ENCODE data around the gene PACSIN1.

PACSIN1 gene

GRCh38 chr6:34523441-34524206 lies 57.7 kb downstream of the PACSIN1 start:
- H2AFZ ChIP-seq (ENCODE audit: low read depth, low read length): no peak overlapping the region
- H3K79me2 ChIP-seq (ENCODE audit: low read length): no peaks in the 10 kb centered on the region
- peaks cover 10% of the 10 kb centered on the region for H3K4me1 ChIP-seq (ENCODE audit: low read length)
- no peaks in the 10 kb centered on the region for H3K36me3 ChIP-seq (replicated peaks; ENCODE audit: low read depth, low read length)
- H3K27ac ChIP-seq (ENCODE audit: low read length): no peak overlapping the region
- H4K20me1 ChIP-seq (ENCODE audit: insufficient read depth, low read length): no peaks in the 10 kb centered on the region
- H3K27me3 ChIP-seq (ENCODE audit: low read depth, low read length): no peaks in the 10 kb centered on the region
- H3K9me3 ChIP-seq (ENCODE audit: insufficient read depth, low read length): no peaks in the 10 kb centered on the region
- H3K4me2 ChIP-seq (ENCODE audit: low read length): no peak overlapping the region
- H3K4me3 ChIP-seq (ENCODE audit: low read length): no peak overlapping the region
- H3K9ac ChIP-seq (ENCODE audit: low read length): no peak overlapping the region
- TF ChIP-seq EZH2phosphoT487 (IDR thresholded peaks at IDR 0.05; ENCODE audit: low read depth): no peak
- TF ChIP-seq CTCF (IDR thresholded peaks at IDR 0.05; ENCODE audit: low read depth, low read length): no peak

DNA sequence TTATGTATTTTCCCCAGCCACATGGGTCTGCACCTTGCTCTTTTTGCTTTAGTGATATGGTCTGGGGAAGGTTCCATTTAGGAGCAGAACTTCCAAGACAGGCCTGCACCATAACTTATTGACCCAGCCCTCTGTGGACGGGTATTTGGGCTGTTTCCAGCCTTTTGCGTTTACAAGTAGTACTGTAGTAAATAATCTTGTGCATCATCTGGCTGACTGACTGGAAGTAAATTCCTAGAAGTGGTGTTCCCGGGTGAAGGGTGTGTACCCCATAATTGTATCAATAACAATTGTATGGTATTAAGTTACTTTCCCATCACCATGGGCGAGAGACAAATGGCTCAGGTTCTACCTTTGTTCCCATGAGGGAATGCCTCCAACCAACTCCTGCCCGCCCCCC lies 58.6 kb downstream of the PACSIN1 start:
- H3K4me2 ChIP-seq (ENCODE audit: low read length): no peak overlapping the region
- no peak overlapping the region for H3K4me3 ChIP-seq (ENCODE audit: low read length)
- TF ChIP-seq EZH2phosphoT487 (IDR thresholded peaks at IDR 0.05; ENCODE audit: low read depth) (no peak), CTCF (IDR thresholded peaks at IDR 0.05; ENCODE audit: low read depth, low read length) (no peak)
- H3K9ac ChIP-seq (ENCODE audit: low read length): no peak overlapping the region
- H2AFZ ChIP-seq (ENCODE audit: low read depth, low read length): no peak overlapping the region
- no peaks in the 10 kb centered on the region for H4K20me1 ChIP-seq (ENCODE audit: insufficient read depth, low read length)
- no peak overlapping the region for H3K27ac ChIP-seq (ENCODE audit: low read length)
- no peaks in the 10 kb centered on the region for H3K27me3 ChIP-seq (ENCODE audit: low read depth, low read length)
- H3K36me3 ChIP-seq (replicated peaks; ENCODE audit: low read depth, low read length): no peaks in the 10 kb centered on the region
- H3K4me1 ChIP-seq (ENCODE audit: low read length): peaks cover 10% of the 10 kb centered on the region
- H3K9me3 ChIP-seq (ENCODE audit: insufficient read depth, low read length): no peaks in the 10 kb centered on the region
- H3K79me2 ChIP-seq (ENCODE audit: low read length): no peaks in the 10 kb centered on the region

GRCh38 chr6:34524971-34525370 lies 59.1 kb downstream of the PACSIN1 start:
- no peaks in the 10 kb centered on the region for H4K20me1 ChIP-seq (ENCODE audit: insufficient read depth, low read length)

More at GRCh38 chr6:34524971-34525370, 59.1 kb downstream of the PACSIN1 start:
- Histone ChIP-seq H3K4me1 (ENCODE audit: low read length) (peaks cover 10% of the 10 kb centered on the region), H3K36me3 (replicated peaks; ENCODE audit: low read depth, low read length) (no peaks in the 10 kb centered on the region), H2AFZ (ENCODE audit: low read depth, low read length) (no peak overlapping the region), H3K27ac (ENCODE audit: low read length) (no peak overlapping the region), H3K4me2 (ENCODE audit: low read length) (no peak overlapping the region), H3K79me2 (ENCODE audit: low read length) (no peaks in the 10 kb centered on the region), H3K27me3 (ENCODE audit: low read depth, low read length) (no peaks in the 10 kb centered on the region), H3K9me3 (ENCODE audit: insufficient read depth, low read length) (no peaks in the 10 kb centered on the region), H3K4me3 (ENCODE audit: low read length) (no peak overlapping the region), H3K9ac (ENCODE audit: low read length) (no peak overlapping the region)
- no peak for TF ChIP-seq EZH2phosphoT487 (IDR thresholded peaks at IDR 0.05; ENCODE audit: low read depth)
- no peak for TF ChIP-seq CTCF (IDR thresholded peaks at IDR 0.05; ENCODE audit: low read depth, low read length)
